ENCODE data around the gene STBD1. TPM values are rescaled to one million over a fixed set of nuclear protein-coding genes. Genes with fewer than 3 reads are reported as not detected.
A peak's percentile ranks its signal among the peaks of the same experiment; 100 is the strongest.
"Not testable (repeated sequence)": the region's sequence is repeated elsewhere in the genome, so short reads cannot be mapped to it uniquely, and the experiment has no call there.

STBD1 gene
- total RNA-seq, 2 donors from 2014 or later = 3.6 to 3.9 TPM

DNA sequence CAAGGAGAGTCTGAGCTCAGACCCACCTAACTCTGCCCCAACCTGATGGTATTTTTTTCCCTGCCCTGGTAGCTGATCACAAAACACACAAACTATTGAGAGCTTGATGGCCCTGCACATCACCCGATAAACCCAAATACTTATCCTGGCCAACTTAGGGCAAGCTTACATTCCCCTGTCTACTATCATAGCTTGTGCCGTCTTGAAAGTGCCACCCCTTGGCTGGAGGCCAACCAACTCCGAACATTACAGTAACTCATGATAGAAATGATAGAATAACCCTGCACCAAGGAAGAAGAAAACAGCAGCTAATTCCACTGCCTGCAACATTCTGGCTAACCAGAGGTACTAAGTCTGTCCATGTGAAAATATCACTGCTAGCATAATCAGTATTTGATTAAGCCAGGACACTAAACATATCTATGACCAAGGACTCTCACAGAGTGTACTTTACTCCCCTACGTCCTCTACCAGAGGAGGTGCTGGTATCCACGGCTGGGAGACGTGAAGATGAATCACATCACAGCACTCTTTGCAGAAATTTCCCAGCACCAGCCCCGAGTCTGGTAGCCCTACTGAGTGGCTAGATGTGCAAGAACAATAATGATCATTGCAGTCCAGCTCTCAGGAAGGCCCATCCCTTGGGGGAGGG lies 8.9 kb downstream of the STBD1 start:
- no peaks in the 10 kb centered on the region for H3K4me1 Mint-ChIP-seq (ENCODE audit: low read depth in 2 of 2)
- ATAC-seq (no peak), DNase-seq (ENCODE audit: low spot score) (no peak)
- H3K36me3 Mint-ChIP-seq = peaks cover 34% of the 10 kb centered on the region
- H3K27me3 Mint-ChIP-seq = peaks cover 9 to 24% of the 10 kb centered on the region in 2 donors
- H3K9me3 Mint-ChIP-seq = peaks cover 7% of the 10 kb centered on the region
- H3K27ac Mint-ChIP-seq = no peak overlapping the region
- H3K4me3 Mint-ChIP-seq = no peak overlapping the region

DNA sequence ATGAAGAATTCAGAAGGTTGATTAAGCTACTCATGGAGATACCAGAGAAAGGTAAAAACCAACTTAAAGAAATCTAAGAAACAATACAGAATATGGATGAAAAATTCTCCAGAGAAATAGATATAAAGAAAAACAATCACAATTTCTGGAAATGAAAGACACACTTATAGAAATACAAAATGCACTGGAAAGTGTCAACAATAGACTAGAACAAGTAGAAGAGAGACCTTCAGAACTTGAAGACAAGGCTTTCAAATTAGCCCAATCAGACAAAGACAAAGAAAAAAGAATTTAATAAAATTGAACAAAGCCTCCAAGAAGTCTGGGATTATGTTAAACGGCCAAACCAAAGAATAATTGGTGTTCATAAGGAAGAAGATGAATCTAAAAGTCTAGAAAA lies 9.6 kb downstream of the STBD1 start:
- ATAC-seq (no peak), DNase-seq (ENCODE audit: low spot score) (no peak)
- H3K4me3 Mint-ChIP-seq = no peak overlapping the region
- peaks cover 37% of the 10 kb centered on the region for H3K36me3 Mint-ChIP-seq
- peaks cover 9 to 26% of the 10 kb centered on the region in 2 donors for H3K27me3 Mint-ChIP-seq
- H3K27ac Mint-ChIP-seq = no peak overlapping the region
- H3K4me1 Mint-ChIP-seq (ENCODE audit: low read depth in 2 of 2) = no peaks in the 10 kb centered on the region
- H3K9me3 Mint-ChIP-seq = peaks cover 7% of the 10 kb centered on the region

DNA sequence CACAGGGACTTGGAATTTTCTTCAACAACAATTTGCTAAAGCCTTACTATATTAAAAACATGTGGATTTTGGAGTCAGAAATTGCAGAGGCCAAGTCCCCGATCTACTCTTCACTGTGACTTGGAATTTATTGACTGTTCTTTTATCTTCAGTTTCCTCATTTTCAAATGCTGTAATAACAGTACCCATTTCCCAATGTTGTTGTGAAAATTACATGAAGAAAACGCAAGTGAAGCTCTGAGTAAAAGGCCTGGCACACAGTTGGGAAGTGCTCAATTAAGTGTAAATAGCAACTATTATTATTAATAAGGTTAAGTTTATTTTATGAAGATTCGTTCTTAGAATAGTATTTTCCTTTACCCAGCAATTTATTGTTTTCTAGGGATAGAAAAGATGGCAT lies 15.7 kb downstream of the STBD1 start:
- ATAC-seq (no peak), DNase-seq (ENCODE audit: low spot score) (no peak)
- Mint-ChIP-seq H3K27ac (no peak overlapping the region), H3K4me3 (no peak overlapping the region), H3K9me3 (peaks cover 4% of the 10 kb centered on the region), H3K4me1 (ENCODE audit: low read depth in 2 of 2) (peaks cover 3 to 6% of the 10 kb centered on the region in 2 donors), H3K27me3 (peaks cover 3 to 21% of the 10 kb centered on the region in 2 donors), H3K36me3 (peaks cover 36% of the 10 kb centered on the region)

DNA sequence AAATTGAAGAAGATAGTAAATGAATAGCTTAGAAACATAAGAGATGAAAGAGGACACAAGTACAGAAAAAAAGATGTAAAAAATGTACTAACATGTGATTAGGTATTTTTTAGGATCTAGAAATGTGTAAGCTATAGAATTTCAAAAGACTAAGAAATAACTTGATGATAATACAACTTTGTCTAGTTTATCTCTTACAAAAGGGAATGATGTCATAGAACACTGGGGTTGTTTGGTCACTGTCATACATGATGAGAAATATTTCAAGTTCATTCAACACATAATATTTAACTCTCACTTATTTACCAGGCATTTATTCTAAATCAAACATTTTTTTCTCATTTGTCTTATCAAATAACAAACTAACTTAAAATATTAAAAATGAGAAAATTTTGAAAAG lies 18.5 kb downstream of the STBD1 start:
- Mint-ChIP-seq H3K27ac (no peak overlapping the region), H3K27me3 (peaks cover 0 to 6% of the 10 kb centered on the region in 2 donors), H3K36me3 (peaks cover 33% of the 10 kb centered on the region), H3K9me3 (peaks cover 4% of the 10 kb centered on the region), H3K4me3 (no peak overlapping the region), H3K4me1 (ENCODE audit: low read depth in 2 of 2) (peaks cover 3 to 6% of the 10 kb centered on the region in 2 donors)
- ATAC-seq (no peak), DNase-seq (ENCODE audit: low spot score) (no peak)

DNA sequence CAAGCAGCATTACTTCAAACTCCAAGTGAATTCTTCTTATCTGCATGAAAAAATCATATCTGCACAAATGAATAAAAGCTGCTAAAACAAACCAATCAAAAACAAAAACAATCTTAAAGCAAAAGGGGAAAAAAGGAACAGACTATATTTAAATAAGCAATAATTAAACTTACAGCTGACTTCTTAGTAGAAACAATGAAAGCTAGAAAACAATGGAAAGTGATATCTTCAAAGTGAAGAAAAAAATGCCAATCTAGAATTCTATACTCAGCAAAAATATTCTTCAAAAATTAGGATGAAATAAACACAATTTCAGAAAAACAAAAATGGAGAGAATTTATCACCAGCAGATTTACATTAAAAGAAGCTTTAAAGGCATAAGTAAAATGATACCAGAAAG lies 20.0 kb downstream of the STBD1 start:
- DNase-seq (ENCODE audit: low spot score) = no peak
- H3K27me3 Mint-ChIP-seq = peaks cover 0 to 2% of the 10 kb centered on the region in 2 donors
- peaks cover 4% of the 10 kb centered on the region for H3K9me3 Mint-ChIP-seq
- ATAC-seq = no peak
- H3K36me3 Mint-ChIP-seq = peaks cover 27% of the 10 kb centered on the region
- H3K27ac Mint-ChIP-seq = peak overlapping the region in 1 of 2 donors; percentile 58
- H3K4me3 Mint-ChIP-seq = no peak overlapping the region
- H3K4me1 Mint-ChIP-seq (ENCODE audit: low read depth in 2 of 2) = peaks cover 3 to 6% of the 10 kb centered on the region in 2 donors

DNA sequence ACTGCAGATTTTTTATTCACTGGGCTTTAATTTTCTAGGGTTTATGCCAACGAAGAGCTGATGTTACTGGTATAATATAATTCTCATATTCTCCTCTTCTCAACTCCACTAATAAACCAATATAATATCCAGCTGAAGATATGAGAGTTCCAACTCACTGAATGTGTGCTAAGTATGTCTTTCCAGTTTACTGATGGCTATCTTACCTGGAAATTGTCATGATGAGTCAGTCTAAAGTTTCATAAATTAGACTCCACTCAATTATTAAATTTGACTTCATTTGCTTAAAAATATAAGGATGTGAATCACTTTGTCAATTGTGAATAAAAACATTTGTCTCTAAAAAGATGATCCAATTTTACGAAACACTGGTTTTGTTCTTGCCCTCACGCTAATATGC lies 28.4 kb downstream of the STBD1 start:
- no peak for ATAC-seq
- no peak for DNase-seq (ENCODE audit: low spot score)
- H3K9me3 Mint-ChIP-seq = no peaks in the 10 kb centered on the region
- H3K27ac Mint-ChIP-seq = no peak overlapping the region
- H3K4me3 Mint-ChIP-seq = no peak overlapping the region
- H3K27me3 Mint-ChIP-seq = peaks cover 7 to 17% of the 10 kb centered on the region in 2 donors
- H3K4me1 Mint-ChIP-seq (ENCODE audit: low read depth in 2 of 2) = no peaks in the 10 kb centered on the region
- no peaks in the 10 kb centered on the region for H3K36me3 Mint-ChIP-seq

DNA sequence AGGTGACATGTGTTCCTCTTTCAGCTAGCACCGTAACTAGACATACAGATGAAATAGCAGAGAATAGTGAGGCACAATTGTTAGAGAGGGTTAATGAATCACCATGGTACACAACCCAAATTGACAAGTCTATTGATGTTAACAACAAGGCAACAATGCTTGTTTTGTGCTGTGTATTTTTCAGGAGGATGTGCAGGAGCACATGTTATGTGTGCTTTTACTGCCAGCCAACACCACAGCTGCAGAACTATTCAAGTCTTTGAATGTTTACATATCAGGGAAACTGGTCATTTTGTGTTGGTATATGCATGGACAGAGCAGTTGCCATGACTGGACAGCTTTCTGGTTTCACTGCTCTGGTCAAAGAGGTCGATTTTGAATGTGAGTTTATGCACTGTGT lies 32.8 kb downstream of the STBD1 start:
- ATAC-seq = no peak
- Mint-ChIP-seq H3K27ac (no peak overlapping the region), H3K36me3 (no peaks in the 10 kb centered on the region), H3K4me1 (ENCODE audit: low read depth in 2 of 2) (no peaks in the 10 kb centered on the region), H3K27me3 (peaks cover 0 to 17% of the 10 kb centered on the region in 2 donors), H3K4me3 (no peak overlapping the region), H3K9me3 (no peaks in the 10 kb centered on the region)
- DNase-seq (ENCODE audit: low spot score) = no peak

DNA sequence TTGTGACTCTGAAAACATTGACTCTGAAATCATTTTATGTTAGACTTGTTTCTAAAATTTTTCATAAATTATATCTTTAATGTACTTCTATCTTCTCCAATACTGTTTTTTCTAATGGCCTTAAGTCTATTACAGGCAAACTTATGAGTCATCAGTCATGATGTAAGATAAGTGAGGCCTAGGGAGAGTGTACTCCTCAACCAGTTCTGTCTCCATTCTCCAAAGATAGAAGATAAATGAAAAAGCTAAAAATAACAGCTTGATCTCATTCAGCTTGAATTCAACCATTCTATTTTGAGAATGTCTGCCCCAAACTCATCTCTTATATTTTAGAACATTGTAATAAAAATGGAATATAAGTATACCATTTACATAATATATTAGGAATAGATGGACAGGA lies 34.5 kb downstream of the STBD1 start:
- Mint-ChIP-seq H3K27me3 (peaks cover 7 to 19% of the 10 kb centered on the region in 2 donors), H3K36me3 (peaks cover 11% of the 10 kb centered on the region), H3K4me3 (no peak overlapping the region), H3K9me3 (no peaks in the 10 kb centered on the region), H3K4me1 (ENCODE audit: low read depth in 2 of 2) (no peaks in the 10 kb centered on the region), H3K27ac (no peak overlapping the region)
- DNase-seq (ENCODE audit: low spot score) (no peak), ATAC-seq (no peak)

DNA sequence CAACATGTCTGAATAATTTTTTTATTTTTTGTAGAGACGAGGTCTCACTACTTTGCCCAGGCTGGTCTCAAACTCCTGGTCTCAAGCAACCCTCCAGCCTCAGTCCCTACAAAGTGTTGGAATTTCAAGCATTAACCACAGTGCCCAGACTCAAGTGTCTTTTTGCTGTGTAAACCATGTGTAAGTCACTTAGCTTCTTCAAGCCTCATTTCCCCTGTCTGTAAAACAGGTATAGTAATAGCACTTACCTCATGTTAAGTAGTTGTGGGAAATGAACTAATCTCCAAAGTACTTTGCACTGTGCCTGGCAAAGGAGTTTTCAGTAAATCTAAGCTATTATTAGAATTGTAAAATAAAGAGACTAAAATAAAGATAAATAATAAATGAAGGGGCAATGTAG lies 35.7 kb downstream of the STBD1 start:
- no peak overlapping the region for H3K4me3 Mint-ChIP-seq
- H3K4me1 Mint-ChIP-seq (ENCODE audit: low read depth in 2 of 2) = no peaks in the 10 kb centered on the region
- DNase-seq (ENCODE audit: low spot score) (no peak), ATAC-seq (no peak)
- peaks cover 7 to 15% of the 10 kb centered on the region in 2 donors for H3K27me3 Mint-ChIP-seq
- H3K9me3 Mint-ChIP-seq = no peaks in the 10 kb centered on the region
- H3K27ac Mint-ChIP-seq = no peak overlapping the region
- H3K36me3 Mint-ChIP-seq = peaks cover 11% of the 10 kb centered on the region

DNA sequence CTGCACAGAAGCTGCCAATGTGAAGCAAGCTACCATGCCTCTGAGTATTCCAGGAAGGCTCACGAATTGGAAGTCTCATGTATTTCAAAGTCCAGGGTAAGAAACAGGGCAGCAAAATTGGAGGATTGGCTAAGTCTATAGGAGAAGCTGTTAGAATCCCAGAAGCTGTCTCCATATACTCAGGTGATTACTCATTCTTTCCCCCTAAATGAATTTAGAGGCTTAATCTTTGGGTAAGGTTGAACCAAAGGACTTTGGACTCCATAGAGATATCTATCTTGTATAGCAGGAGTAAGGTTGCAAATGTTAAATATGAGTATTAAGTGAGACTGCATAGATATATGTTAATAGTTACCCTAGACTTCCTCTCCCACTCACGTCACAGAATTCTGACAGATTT lies 36.3 kb downstream of the STBD1 start:
- DNase-seq (ENCODE audit: low spot score) (no peak), ATAC-seq (no peak)
- Mint-ChIP-seq H3K9me3 (no peaks in the 10 kb centered on the region), H3K36me3 (peaks cover 11% of the 10 kb centered on the region), H3K4me3 (no peak overlapping the region), H3K4me1 (ENCODE audit: low read depth in 2 of 2) (no peaks in the 10 kb centered on the region), H3K27me3 (peaks cover 7 to 15% of the 10 kb centered on the region in 2 donors), H3K27ac (no peak overlapping the region)

DNA sequence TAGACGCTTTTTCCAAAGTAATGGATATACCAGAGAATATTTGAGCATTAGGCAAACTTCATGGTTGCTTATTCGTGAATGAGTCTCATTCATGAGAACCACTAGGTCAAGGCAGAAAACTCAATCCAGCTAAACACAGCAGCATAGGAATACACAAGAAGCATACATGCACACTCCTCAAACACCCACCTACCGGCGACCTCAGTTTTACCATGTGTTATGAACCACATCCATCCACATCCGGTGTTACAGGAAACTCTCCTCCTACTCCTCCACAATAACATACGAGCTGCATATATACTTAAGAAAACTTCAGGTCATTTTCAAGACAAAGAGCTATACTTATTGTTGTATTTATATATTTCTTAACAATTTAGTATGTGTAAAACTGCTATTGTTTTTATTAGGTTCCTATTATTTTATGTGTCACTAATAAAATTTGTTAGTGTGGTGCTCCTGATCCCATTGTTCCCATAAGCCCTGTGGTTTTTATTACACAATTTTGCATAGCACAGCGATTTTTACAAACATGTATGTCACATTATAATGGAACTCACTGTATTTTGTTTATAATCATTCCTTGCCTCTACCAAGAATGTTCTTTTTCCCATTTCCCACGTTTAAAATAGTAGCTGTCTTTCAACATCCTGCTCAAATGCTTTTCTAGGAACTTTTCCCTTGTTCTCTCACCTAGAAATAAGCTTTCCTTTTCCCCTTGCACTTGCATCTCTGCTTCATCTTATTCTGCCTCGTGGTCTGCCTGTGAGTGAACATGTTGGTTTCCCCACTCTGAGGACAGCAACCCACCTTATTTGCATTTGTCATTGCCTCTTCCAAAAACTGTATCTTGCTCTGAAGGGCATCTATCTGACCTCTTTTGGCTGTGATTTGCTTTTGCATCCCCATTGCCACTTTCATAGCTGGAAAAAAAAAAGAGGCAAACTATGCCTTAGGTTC lies 48.3 kb downstream of the STBD1 start:
- peaks cover 0 to 3% of the 10 kb centered on the region in 2 donors for H3K27me3 Mint-ChIP-seq
- H3K9me3 Mint-ChIP-seq = peaks cover 13% of the 10 kb centered on the region
- peak overlapping the region; percentile 70 for H3K4me3 Mint-ChIP-seq
- DNase-seq (ENCODE audit: low spot score) = peak; percentile 67
- peaks cover 24% of the 10 kb centered on the region for H3K36me3 Mint-ChIP-seq
- peak overlapping the region in 1 of 2 donors; percentile 49 for H3K27ac Mint-ChIP-seq
- peak; percentile 87 to 94 for ATAC-seq
- H3K4me1 Mint-ChIP-seq (ENCODE audit: low read depth in 2 of 2) = peaks cover 23 to 34% of the 10 kb centered on the region in 2 donors

DNA sequence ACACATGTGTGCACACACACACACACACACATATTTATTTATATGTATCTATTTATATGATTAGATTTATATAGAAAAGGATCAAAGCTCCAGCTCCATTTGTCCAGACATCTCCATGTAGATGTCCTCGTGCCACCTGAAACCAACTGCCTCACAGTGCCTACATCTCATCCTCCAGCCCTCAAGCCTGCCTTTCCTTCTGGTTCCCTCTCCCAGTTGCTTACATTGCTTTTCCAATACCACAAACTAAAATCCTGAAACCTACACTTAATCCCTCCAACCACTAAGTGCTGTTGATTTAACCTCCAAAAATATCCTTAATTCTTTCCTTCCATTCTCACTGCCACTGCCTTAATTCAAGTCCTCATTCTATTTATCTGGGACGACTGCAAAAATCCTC lies 51.4 kb downstream of the STBD1 start:
- Mint-ChIP-seq H3K36me3 (peaks cover 29% of the 10 kb centered on the region), H3K27ac (no peak overlapping the region), H3K4me1 (ENCODE audit: low read depth in 2 of 2) (peaks cover 23 to 34% of the 10 kb centered on the region in 2 donors), H3K4me3 (no peak overlapping the region), H3K9me3 (peaks cover 16% of the 10 kb centered on the region), H3K27me3 (peaks cover 0 to 8% of the 10 kb centered on the region in 2 donors)
- no peak for ATAC-seq
- no peak for DNase-seq (ENCODE audit: low spot score)

DNA sequence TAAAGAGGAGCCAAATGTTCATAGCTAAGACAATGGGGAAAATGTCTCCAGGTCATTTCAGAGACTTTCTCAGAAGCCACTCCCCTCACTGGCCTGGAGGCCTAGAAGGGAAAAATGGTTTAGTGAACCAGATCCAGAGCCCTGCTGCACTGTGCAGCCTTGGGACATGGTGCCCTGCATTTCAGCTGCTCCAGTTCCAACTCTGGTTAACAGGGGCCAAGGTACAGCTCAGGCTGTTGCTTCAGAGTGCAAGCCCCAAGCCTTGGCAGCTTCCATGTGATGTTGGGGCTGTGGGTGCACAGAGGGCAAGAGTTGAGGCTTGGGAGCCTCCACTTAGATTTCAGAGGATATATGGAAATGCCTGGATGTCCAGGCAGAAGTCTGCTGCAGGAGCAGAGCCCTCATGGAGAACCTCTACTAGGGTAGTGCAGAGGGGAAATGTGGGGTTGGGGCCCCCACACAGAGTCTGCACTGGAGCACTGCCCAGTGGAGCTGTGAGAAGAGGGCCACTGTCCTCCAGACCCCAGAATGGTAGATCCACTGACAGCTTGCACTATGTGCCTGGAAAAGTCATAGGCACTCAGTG lies 53.4 kb downstream of the STBD1 start:
- Mint-ChIP-seq H3K4me1 (ENCODE audit: low read depth in 2 of 2) (peaks cover 17 to 21% of the 10 kb centered on the region in 2 donors), H3K27me3 (peaks cover 0 to 13% of the 10 kb centered on the region in 2 donors), H3K9me3 (peaks cover 16% of the 10 kb centered on the region), H3K36me3 (peaks cover 29% of the 10 kb centered on the region)
- not testable (repeated sequence) for DNase-seq (ENCODE audit: low spot score); H3K4me3 Mint-ChIP-seq; ATAC-seq; H3K27ac Mint-ChIP-seq

All from natural killer cell treated with Interleukin-12 subunit alpha and Interleukin-12 subunit beta and Interleukin-15 and Interleukin-18, amount 100 ng/mL, for 72 hours (primary cell).